NCI-H2227 treated with DMSO at 0.1 percent for 48 hours (cell line): ENCODE data around the gene HCN2.
A peak's percentile ranks its signal among the peaks of the same experiment; 100 is the strongest.
"Not testable (repeated sequence)": the region's sequence is repeated elsewhere in the genome, so short reads cannot be mapped to it uniquely, and the experiment has no call there.

Source experiments
- DNase-seq: peaks from one replicate; lab custom pipeline; 2025; lab: John Stamatoyannopoulos, UW

The HCN2 gene

DNA sequence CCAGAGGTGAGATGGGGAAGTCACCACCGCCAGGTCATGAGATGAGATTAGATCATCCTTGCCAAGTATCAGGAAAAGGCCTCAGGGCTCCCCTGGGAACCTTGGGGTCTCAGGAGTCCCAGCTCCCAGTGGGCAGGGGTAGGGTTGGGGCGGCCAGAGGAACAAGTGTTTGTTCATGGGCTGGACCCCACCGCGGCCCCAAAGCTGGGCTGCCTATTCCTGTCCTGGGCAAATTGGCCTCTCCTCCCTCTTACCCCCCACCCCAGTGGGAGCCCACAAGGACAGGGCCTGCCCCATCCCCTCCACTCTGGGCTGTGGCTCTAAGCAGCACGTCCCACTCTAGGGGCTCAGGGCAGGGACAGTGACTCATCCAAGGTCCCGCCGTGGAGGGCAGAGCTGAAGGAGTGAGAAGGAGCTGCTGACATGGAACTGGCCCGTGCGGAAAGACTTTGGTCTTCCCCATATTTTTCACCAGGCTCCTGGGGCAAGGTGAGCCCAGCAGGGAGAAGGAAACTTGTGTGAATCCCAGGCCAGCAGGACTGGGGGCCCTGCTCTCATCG is 4.0 kb upstream of the HCN2 start:
- DNase-seq, result no peak

DNA sequence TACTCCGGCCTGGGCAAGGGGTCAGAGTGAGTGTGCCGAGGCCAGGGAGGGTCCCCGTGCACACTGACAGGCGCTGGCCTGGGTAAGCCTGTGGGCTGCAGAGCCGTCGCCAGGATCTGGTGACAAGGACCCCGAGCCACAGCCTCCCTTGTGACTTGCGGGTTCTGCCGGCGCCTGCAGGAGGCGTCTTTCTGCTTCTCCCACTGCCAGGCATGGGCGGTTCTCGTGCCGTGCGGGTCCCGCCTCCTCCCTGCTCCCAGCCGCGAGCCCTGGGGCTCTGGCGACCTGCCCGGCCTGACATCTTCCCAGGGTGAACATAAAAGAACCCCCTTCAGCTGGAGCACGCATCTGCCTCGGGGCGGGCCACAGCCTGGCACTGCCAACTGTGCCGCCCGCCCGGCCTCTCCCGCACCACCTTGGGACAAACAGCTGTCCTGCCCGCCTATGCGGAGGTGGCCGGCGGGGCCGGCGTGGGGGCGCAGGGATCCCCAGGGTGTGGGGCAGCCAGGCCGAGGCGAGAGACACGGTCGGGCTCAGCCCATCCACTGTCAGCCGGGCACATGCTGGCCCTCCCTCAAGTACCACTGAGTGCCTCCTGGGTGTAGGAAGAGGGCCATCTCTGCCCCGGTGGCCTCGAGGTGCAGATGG is 1.5 kb upstream of the HCN2 start:
- DNase-seq, result peak; percentile 58

DNA sequence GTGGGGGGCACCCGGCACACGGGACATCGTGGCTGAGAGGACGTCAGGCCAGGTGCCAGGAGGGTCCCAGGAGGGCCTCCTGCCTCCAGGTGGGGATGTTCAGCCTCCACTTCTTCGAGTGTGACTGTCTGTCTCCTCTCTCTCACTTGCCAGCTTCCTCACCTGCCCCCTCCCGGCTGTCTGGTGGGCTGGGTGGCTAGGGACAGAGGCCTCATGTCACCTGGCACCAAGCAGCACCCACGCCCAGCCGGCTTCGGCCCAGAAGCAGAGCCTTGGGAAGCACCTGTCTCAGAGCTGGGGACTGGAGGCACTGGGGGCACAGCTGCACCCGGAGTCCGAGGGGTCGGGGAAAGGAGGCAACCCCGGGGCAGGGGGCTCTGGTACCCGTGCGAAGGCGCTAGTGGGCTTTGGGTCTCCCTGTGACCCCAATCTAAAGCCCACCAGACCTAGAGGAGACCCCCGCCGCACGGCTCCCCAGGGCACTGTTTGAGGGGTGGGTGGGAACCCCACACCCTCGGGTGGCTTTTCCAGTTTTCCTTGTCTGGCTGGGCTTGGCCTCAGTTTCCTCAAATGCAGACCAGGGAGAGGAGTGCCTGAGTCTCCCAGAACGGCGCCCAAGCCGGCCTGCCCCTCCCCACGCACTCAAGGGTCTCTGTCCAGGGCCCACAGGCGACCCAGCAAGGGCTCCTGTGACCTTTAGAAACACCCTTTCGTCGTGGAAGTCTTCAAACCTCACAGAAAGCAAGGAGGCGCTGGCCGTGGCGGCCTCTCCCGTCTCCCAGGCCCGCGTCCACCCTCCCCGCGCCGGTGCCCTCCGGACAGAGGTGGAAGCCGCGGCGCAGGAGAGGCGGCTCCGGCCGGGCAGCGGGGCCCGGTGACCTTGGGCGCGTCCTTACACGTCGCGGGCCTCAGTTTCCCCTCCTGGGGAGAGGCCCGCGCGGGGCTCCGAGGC is 664 bp upstream of the HCN2 start:
- no peak for DNase-seq

DNA sequence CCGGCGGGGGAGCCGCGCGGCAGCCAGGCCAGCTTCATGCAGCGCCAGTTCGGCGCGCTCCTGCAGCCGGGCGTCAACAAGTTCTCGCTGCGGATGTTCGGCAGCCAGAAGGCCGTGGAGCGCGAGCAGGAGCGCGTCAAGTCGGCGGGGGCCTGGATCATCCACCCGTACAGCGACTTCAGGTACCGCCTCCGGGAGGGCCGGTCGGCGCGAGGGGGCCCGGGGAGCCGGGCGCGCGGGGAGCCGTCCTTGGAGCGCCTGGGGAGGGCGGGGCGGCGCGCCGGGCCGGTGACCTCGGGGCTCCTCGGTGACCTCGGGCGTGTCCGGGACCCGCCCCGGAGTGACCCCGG is 690 bp downstream of the HCN2 start:
- DNase-seq, result no peak

DNA sequence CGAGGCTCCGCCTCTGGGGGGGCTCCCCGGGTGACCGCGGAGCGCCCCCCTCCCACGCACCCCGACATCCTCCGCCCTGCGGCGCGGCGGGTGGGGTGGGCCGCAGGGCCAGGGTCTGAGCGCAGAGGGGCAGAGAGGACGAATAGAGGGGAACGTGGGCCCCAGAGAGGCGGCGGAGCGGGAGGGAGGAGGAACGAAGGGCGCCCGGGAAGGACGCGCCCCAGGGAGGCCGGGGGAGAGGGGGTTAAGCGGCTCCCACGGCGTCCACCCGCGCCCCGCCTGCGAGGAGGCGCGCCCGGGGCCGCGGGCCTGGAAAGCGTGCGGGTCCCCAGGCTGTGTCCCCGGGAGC is 1.0 kb downstream of the HCN2 start:
- DNase-seq, result no peak

DNA sequence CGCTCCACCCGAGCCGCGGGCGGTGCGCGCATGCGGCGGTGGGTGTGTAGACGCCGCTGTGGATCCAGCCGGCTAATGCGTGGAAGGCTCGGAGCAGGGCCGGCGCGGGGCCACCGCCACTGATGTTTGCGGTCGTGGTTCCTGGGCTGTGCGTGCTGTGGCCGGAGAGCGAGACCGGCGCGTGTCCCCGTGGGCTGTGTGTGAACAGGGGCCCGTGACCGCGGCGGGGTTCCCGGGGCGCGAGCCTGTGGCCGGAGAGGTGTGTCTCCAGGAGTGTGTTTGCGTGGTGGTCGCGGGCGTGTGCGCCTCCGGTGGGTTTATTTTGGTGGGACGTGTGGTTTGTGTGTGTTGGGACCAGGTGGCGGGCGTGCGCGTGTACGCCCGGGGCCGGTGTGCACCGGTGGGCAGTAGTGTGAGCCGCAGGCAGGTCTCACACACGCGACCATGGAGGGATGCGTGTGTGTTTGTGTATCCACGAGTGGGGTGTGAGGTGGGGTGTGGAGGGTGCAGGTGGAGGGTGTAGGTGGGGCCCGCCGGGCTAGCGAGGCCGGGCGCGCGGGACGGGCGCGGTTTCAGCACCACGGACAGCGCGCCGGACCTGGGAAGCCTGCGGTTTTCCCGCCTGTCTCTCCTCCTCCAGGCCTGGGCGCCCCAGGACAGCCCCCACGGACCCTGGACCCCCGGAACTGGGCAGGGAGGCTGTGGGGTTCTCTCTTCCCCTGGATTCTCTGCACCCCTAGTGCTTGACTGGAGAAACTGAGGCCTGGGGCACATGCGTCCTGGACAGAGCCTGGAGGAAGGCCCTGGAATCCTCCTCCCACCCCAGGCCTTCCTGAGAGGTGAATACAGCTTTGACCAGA is 1.6 kb downstream of the HCN2 start:
- no peak for DNase-seq

DNA sequence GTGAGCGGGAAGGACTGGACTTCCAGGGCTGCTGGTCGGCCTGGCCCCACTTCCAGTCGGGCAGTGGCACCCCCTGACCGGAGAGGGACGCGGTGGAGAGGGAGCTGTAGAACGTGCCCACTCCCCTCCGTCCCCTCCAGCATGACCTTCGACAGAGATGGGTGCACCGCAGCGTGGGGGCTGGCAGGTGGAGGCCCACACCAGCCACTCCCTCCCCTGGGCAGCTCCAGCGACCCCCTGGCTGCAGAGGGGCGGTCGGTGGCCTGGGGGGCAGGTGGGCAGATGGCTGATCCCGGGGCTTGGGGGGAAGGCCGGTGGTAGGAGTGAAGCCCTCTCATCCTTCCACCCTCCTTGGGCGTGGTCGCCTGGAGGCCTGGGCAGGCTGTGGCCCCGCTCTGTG is 2.4 kb downstream of the HCN2 start:
- DNase-seq, result no peak

DNA sequence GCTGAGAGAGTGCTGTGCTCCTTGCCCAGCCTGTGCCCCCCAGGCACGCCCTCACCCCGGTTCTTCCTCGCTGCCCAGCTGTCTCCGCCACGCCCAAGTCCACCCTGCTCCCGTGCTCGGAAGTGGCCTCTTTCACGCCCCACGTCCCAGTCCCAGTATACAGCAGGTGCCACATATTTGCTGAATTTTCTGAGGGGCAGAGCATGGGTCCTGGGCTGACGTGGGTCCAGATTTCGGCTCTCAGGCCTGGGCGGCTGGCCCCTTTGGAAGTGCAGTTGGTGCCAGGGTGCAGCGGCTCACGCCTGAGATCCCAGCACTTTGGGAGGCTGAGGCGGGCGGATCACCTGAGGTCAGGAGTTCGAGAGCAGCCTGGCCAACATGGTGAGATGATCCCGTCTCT is 3.4 kb downstream of the HCN2 start:
- no peak for DNase-seq

DNA sequence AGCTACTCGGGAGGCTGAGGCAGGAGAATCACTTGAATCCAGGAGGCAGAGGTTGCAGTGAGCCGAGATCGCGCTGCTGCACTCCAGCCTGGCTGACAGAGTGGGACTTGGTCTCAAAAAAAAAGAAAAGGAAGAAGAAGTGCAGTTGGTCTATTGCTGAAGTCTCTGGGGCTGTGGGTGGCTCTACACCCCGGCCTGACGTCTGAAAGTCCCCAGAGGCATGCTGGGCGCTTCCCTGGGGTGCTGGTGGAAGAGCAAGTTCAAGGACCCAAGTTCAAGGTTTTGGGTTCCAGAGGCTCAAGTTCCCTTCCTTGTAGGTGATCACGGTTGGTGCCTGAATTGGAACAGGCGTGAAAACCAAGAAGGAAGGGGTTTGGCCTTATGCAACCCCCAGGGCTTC is 3.8 kb downstream of the HCN2 start:
- no peak for DNase-seq

DNA sequence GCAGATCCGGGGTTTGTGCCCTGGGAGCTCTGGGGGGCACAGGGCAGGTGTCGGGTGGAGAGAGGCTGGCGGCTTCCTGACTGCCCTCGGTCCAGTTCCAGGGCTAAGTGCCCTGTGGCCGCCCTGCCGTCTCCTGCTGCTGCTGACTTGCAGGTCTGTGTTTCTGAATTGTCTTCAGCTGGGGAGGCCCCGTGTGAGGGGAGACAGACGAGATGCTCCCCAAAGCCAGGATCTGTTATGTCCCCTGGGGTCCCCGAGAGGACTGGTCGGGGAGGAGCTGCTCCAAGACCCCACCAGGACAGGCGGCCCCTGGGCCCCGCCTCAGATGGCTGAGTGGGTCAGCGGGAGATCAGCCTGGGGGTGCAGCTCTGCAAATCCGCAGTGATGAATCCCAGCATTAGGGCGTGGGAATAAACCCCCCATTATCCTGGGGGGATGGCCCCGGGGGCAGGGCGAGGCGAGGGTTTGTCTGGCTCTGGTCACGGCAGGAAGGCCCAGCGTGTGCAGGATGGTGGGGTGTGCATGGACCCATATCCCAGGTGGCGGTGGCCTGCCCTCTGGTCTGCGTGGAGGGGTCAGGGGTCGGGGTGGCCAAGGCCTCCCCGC is 4.7 kb downstream of the HCN2 start:
- no peak for DNase-seq

DNA sequence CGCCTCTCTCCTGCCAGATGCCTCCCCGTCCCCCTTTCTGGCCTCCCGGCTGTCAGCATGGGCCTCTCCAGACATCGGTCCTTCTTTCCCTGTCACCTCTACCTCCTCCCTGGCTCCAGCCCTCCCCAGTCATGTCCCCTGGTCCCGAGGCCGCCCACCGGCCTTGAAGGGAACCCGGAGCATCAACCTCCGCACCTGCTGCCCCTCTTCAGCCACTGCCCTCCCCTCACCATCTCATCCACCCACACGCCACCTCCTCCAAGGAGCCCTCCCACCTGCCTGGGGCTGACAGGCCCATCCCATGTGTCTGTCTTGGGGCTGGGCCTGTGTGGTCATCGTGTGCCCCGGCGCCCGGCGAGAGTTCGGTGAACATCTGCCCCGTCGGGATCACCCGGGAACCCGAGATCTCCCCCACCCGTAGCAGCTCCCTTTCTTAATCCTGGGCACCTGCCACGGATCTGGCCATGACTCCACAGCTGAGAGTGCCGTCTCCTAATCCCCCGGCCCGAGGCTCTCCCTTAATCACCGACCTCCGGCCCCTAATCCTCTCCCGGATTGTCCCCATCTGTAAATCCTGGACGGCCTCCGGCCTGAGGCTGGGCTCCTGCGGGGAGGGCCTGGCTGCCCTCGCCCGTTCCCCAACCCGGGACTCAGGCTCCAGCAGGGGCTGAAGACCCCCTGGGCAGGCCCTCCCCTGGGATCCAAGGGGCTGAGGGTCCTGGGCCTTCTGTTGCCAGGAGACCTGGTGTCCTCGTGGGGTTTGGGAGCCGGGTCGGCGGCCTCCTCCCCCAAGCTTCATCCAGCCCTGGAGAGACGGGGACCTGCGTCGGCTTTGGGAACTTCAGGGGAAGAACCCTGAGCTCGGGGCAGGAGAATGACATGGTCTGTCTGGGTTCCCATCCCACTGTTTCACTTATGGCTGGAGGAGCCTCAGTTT is 5.9 kb downstream of the HCN2 start:
- DNase-seq, result no peak

DNA sequence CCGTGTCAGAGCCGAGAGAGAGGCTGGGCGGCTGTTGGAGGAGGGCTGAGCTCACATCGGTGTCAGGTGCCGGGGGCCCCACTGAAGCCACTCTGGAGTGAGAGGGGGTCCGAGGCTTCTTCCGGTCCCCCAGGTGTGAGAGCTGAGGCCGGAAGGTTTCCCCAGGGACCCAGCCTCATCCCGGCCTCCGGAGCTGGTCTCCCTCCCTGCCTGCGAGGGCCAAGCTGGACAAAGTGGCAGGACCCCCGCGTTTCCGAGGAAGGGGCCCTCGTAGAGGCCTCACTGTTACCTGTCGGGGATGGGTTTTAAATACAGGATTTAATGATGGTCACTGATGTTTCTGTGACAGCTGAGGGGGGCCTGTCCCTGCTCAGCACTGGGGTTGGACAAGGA is 6.6 kb downstream of the HCN2 start:
- DNase-seq, result no peak

DNA sequence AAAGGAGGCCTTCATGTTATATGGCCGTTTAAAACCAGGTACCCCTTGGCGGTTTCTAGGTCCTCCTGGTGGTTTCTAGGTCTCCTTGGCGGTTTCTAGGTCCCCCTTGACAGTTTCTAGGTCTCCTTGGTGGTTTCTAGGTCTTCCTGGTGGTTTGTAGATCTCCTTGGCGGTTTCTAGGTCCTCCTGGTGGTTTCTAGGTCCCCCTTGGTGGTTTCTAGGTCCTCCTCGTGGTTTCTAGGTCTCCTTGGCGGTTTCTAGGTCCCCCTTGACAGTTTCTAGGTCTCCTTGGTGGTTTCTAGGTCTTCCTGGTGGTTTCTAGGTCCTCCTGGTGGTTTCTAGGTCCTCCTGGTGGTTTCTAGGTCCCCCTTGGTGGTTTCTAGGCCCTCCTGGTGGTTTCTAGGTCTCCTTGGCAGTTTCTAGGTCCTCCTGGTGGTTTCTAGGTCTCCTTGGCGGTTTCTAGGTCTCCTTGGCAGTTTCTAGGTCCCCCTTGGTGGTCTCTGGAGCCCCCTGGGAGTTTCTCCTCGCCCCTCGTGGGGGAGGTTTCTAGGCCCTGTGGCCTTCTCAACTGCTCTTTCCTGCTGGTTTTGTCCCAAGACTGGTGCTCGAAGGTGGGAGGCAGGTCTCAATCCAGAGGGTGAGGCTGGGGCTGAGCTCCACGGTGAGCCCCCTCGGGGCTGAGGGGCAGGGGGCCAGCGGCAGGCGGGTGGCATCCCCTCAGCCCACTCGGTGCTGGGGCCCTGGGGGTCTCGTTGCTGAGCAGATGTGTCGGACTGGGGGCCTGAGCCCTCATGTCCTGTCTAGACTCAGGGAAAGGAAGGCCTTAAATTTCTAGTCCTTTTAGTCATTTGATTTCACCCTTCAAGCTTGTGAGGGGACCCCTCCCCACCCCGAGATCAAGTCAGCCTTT is 8.0 kb downstream of the HCN2 start:
- DNase-seq, result no peak

DNA sequence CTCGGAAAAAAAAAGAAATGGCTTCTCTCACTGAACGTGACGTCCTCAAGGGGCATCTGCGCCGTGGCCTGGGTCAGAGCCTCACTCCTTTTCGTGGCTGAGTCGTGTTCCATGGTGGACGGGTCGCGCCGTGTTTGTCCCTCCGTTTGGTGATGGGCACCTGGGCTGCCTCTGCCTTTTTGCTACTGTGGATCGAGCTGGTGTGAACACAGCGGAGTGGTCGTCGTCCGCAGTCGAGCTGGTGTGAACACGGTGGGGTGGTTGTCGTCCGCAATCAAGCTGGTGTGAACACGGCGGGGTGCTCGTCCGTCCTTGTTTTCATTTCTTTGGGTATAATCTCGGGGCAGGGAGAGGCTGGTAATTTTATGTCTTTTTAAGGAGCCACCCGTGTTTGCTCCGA is 11.6 kb downstream of the HCN2 start:
- no peak for DNase-seq

DNA sequence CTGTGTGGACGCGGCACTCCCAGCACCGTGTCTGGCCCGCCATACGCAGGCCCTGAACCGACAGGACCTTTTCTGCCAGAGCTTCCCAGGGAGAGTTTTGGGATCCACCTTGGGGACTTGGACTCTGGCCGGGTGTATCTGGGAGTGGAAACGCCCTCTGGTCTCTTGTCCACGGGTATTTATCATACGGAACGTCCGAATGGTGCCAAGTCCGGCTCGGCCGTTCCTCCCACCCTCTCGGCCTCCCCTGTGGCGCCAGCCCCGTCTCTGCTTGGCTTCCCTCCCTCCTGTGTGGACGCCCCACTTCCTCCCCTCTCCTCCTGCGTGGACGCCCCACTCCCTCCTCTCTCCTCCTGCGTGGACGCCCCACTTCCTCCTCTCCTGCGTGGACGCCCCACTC is 12.1 kb downstream of the HCN2 start:
- DNase-seq, result no peak

DNA sequence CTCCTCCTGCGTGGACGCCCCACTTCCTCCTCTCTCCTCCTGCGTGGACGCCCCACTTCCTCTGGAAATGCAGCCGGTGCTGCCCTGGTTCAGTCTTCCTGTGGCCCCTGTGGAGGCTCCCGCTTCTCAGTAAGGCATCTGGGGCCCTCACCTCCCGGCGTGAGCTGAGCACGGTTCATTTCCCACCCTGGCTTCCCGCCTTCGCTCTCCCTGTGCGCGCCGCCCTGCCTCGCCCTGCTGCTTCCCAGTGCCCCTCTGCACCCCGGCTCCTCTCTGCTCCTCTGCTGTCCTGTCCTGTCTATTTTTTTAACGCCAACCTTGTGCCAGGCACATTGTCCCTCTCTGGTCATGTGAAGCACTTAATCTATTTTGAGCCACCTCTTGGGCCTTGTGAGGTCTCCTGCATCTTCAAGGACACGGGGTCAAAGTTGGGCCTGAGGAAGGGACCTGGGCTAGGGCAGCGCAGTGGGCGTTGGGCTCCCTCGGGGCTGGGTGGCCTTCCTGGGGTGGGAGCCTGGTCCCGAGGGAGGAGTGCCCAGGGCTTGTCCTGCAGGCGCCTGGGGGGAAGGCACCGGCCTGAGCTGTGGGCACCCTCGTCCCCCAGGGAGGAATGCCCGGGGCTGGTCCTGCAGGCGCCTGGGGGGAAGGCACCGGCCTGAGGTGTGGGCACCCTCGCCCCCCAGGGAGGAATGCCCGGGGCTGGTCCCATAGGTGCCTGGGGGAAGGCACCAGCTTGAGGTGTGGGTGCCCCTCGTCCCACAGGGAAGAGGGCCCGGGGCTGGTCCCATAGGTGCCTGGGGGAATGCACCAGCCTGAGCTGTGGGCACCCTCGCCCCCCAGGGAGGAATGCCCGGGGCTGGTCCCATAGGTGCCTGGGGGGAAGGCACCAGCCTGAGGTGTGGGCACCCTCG is 13.0 kb downstream of the HCN2 start:
- DNase-seq, result no peak

DNA sequence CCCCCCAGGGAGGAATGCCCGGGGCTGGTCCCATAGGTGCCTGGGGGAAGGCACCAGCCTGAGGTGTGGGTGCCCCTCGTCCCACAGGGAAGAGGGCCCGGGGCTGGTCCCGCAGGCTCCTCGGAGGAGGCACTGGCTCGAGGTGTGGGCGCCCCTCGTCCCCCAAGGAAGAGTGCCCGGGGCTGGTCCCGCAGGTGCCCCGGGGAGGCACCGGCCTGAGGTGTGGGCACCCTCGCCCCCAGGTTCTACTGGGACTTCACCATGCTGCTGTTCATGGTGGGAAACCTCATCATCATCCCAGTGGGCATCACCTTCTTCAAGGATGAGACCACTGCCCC is 13.6 kb downstream of the HCN2 start:
- not testable (repeated sequence) for DNase-seq

DNA sequence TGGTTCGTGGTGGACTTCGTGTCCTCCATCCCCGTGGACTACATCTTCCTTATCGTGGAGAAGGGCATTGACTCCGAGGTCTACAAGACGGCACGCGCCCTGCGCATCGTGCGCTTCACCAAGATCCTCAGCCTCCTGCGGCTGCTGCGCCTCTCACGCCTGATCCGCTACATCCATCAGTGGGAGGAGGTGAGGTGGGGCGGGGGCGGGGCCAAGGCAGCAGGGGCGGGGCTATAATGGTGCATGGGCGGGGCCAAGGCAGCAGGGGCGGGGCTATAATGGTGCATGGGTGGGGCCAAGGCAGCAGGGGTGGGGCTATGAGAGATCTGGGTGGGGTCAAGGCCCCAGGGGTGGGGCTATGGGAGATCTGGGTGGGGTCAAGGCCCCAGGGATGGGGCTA is 14.1 kb downstream of the HCN2 start:
- DNase-seq, result not testable (repeated sequence)

DNA sequence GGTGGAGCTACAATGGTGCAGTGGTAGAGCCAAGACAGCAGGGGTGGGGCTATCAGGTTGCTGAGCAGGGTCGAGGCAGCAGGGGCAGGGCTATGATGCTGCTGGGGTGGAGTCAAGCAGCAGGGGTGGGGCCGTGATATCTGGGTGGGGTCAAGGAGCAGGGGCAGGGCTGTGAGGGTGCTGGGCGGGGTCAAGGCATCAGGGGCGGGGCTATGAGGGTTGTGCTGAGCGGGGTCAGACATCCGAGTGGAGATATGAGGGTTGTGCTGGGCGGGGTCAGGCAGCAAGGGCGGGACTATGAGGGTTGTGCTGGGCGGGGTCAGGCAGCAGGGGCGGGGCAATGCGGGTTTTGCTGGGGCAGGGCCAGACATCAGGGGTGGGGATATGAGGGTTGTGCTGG is 14.7 kb downstream of the HCN2 start:
- no peak for DNase-seq
